Measurements from ENCODE around the gene MTX2.

MTX2 gene

GRCh38 chr2:176260689-176261088 lies 8.6 kb upstream of the MTX2 start:
- no peak overlapping the region for H3K4me3 ChIP-seq (ENCODE audit: low read length)
- no peaks in the 10 kb centered on the region for H3K27me3 ChIP-seq (ENCODE audit: control insufficient read depth, insufficient read depth, low read length)
- no peaks in the 10 kb centered on the region for H3K9me3 ChIP-seq (ENCODE audit: control insufficient read depth, insufficient read depth, low read length)
- H3K27ac ChIP-seq (ENCODE audit: low read length), result no peak overlapping the region
- H3K36me3 ChIP-seq (ENCODE audit: control insufficient read depth, insufficient read depth, low read length), result no peaks in the 10 kb centered on the region
- WGBS (ENCODE audit: insufficient coverage, insufficient read length), result no CpG with 5 or more reads among the region's 1 CpG
- DNase-seq (ENCODE audit: low read depth, low spot score), result no peak
- H3K4me1 ChIP-seq (ENCODE audit: control insufficient read depth, insufficient read depth, low read length), result no peaks in the 10 kb centered on the region

DNA sequence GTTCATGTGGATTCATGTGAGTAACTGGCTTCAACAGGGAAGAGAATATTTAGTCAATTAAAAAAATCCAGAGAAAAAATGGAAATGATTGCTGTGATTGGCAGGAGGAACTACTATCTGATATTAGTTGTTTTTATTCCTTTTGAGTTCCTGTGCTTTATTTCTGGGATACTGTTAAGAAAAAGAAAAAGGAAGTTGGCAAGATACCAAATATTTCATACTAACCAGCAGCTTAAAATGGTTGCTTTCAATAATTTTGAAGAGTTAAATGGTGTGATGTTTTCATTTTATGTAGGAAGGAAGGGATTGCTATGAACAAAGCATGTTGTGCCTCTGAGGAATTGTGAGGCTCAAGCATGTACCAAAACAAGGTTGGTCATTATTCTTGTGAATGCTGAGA lies 8.1 kb upstream of the MTX2 start:
- H3K27ac ChIP-seq (ENCODE audit: low read length), result no peak overlapping the region
- DNase-seq (ENCODE audit: low read depth, low spot score), result no peak
- H3K27me3 ChIP-seq (ENCODE audit: control insufficient read depth, insufficient read depth, low read length), result no peaks in the 10 kb centered on the region
- H3K4me3 ChIP-seq (ENCODE audit: low read length), result no peak overlapping the region
- H3K36me3 ChIP-seq (ENCODE audit: control insufficient read depth, insufficient read depth, low read length), result no peaks in the 10 kb centered on the region
- H3K9me3 ChIP-seq (ENCODE audit: control insufficient read depth, insufficient read depth, low read length), result no peaks in the 10 kb centered on the region
- H3K4me1 ChIP-seq (ENCODE audit: control insufficient read depth, insufficient read depth, low read length), result no peaks in the 10 kb centered on the region

- no peaks in the 10 kb centered on the region for H3K27me3 ChIP-seq (ENCODE audit: control insufficient read depth, insufficient read depth, low read length)
- no CpG with 5 or more reads among the region's 10 CpGs for WGBS (ENCODE audit: insufficient coverage, insufficient read length)
- H3K36me3 ChIP-seq (ENCODE audit: control insufficient read depth, insufficient read depth, low read length), result no peaks in the 10 kb centered on the region
- H3K4me3 ChIP-seq (ENCODE audit: low read length), result peak overlapping the region; percentile 93; the same call in 1 of the 2 replicates
- H3K9me3 ChIP-seq (ENCODE audit: control insufficient read depth, insufficient read depth, low read length), result no peaks in the 10 kb centered on the region
- H3K27ac ChIP-seq (ENCODE audit: low read length), result no peak overlapping the region
- DNase-seq (ENCODE audit: low read depth, low spot score), result no peak
- H3K4me1 ChIP-seq (ENCODE audit: control insufficient read depth, insufficient read depth, low read length), result no peaks in the 10 kb centered on the region
Observed at GRCh38 chr2:176268976-176269318, 295 bp upstream of the MTX2 start.

DNA sequence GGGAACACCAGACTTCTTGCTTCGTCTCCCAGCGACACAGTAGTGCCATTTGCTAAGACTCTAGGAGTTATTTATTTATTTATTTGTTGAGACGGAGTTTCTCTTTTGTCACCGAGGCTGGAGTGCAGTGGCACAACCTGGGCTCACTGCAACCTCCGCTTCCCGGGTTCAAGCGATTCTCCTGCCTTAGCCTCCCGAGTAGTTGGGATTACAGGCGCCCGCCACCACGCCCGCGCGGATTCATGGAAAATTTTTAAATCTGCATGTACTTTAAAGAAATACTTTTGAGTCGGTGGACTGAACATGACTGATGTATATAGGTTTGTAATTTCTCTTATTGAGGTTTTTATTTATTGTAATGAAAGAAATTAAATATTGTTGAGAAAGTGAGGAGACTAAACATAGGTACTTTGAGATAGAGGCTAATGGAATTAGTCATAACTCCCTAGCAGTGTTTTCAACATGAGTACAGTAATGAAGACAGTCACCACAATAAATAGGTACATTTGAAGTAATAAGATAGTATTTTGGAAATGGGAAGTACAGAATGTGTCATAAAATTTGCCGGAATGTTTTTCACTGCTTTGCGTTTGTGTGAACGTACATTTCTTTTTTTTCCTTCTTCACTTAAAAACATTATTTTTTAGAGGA lies 983 bp downstream of the MTX2 start:
- DNase-seq (ENCODE audit: low read depth, low spot score), result no peak
- Histone ChIP-seq H3K4me1 (ENCODE audit: control insufficient read depth, insufficient read depth, low read length) (no peaks in the 10 kb centered on the region), H3K9me3 (ENCODE audit: control insufficient read depth, insufficient read depth, low read length) (no peaks in the 10 kb centered on the region), H3K27me3 (ENCODE audit: control insufficient read depth, insufficient read depth, low read length) (no peaks in the 10 kb centered on the region), H3K36me3 (ENCODE audit: control insufficient read depth, insufficient read depth, low read length) (no peaks in the 10 kb centered on the region), H3K4me3 (ENCODE audit: low read length) (peak overlapping the region; percentile 93; the same call in 1 of the 2 replicates), H3K27ac (ENCODE audit: low read length) (no peak overlapping the region)
- WGBS (ENCODE audit: insufficient coverage, insufficient read length), result 100% methylated on average over 1 of the region's 18 CpGs

DNA sequence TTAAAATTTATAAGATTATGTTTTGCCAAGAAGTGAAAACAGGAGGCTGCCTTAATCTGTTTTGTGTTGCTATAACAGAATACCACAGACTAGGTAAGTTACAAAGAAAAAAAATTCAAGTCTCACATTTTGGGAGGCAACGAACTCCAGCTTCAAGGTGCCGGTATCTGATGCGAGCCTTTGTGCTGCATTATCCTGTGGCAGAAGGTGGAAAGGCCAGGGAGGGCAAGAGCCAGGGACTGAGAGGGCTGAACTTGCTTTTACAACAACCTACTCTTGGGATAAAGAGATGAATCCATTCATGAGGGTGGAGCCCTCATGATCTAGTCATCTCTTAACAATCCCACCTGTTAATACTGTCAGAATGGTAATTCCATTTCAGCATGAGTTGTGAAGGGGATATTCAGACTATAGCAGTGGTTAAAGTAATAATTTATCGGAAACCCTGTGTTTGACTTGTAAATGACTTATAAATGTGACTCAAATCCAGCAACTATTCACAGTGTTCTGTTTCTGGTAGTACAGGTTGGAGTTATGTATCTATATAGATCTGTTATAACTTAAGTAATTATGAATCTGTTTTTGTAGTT lies 3.7 kb downstream of the MTX2 start:
- Histone ChIP-seq H3K4me3 (ENCODE audit: low read length) (no peak overlapping the region), H3K27me3 (ENCODE audit: control insufficient read depth, insufficient read depth, low read length) (no peaks in the 10 kb centered on the region), H3K36me3 (ENCODE audit: control insufficient read depth, insufficient read depth, low read length) (no peaks in the 10 kb centered on the region), H3K27ac (ENCODE audit: low read length) (no peak overlapping the region), H3K9me3 (ENCODE audit: control insufficient read depth, insufficient read depth, low read length) (no peaks in the 10 kb centered on the region), H3K4me1 (ENCODE audit: control insufficient read depth, insufficient read depth, low read length) (no peaks in the 10 kb centered on the region)
- no peak for DNase-seq (ENCODE audit: low read depth, low spot score)
- no CpG with 5 or more reads among the region's 4 CpGs for WGBS (ENCODE audit: insufficient coverage, insufficient read length)

DNA sequence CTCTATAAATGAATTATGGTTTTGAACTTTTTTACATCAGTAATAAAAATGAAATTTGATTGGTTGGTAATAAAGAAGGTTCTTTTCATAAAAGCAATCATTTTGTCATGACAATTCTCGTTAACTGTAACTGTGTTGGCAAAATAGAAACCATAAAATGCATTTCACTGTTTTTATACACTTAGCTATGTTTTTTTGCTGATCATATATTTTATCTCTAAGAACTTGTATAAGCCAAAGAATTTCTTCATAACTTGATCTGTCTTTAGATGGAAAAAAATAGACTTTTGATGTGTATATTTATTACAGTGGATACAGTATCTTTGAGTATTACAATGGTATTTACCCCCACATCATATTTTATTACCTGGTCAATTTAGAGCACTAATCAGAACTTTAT lies 9.7 kb downstream of the MTX2 start:
- no peak overlapping the region for H3K27ac ChIP-seq (ENCODE audit: low read length)
- H3K4me3 ChIP-seq (ENCODE audit: low read length), result no peak overlapping the region
- H3K9me3 ChIP-seq (ENCODE audit: control insufficient read depth, insufficient read depth, low read length), result no peaks in the 10 kb centered on the region
- H3K36me3 ChIP-seq (ENCODE audit: control insufficient read depth, insufficient read depth, low read length), result no peaks in the 10 kb centered on the region
- no CpG with 5 or more reads among the region's 1 CpG for WGBS (ENCODE audit: insufficient coverage, insufficient read length)
- no peaks in the 10 kb centered on the region for H3K4me1 ChIP-seq (ENCODE audit: control insufficient read depth, insufficient read depth, low read length)
- H3K27me3 ChIP-seq (ENCODE audit: control insufficient read depth, insufficient read depth, low read length), result no peaks in the 10 kb centered on the region
- DNase-seq (ENCODE audit: low read depth, low spot score), result no peak

DNA sequence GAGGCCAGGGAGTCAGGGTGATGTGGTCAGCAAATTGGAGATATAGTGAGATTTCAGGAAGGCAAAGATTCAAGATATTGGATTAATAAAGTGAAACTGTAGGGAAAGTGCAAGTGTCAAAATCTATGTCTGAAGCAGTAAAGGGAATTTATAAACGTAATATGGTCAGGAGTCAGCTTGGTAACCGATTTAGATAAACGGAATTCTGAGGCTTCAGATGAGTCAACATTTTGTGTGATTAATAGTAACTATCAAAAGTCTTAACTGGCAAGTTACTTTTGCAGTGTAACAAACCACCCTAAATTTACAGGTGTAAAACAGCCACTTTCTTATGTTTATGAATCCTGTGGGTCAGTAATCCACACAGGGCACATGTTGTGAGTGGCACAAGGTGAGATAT lies 10.9 kb downstream of the MTX2 start:
- no peaks in the 10 kb centered on the region for H3K9me3 ChIP-seq (ENCODE audit: control insufficient read depth, insufficient read depth, low read length)
- no peak for DNase-seq (ENCODE audit: low read depth, low spot score)
- no peaks in the 10 kb centered on the region for H3K4me1 ChIP-seq (ENCODE audit: control insufficient read depth, insufficient read depth, low read length)
- H3K4me3 ChIP-seq (ENCODE audit: low read length), result no peak overlapping the region
- no peak overlapping the region for H3K27ac ChIP-seq (ENCODE audit: low read length)
- no peaks in the 10 kb centered on the region for H3K36me3 ChIP-seq (ENCODE audit: control insufficient read depth, insufficient read depth, low read length)
- WGBS (ENCODE audit: insufficient coverage, insufficient read length), result 100% methylated on average over 1 of the region's 3 CpGs
- H3K27me3 ChIP-seq (ENCODE audit: control insufficient read depth, insufficient read depth, low read length), result no peaks in the 10 kb centered on the region

- H3K27me3 ChIP-seq (ENCODE audit: control insufficient read depth, insufficient read depth, low read length), result no peaks in the 10 kb centered on the region
- no peaks in the 10 kb centered on the region for H3K9me3 ChIP-seq (ENCODE audit: control insufficient read depth, insufficient read depth, low read length)
- WGBS (ENCODE audit: insufficient coverage, insufficient read length), result no CpG with 5 or more reads among the region's 3 CpGs
- H3K36me3 ChIP-seq (ENCODE audit: control insufficient read depth, insufficient read depth, low read length), result no peaks in the 10 kb centered on the region
- H3K27ac ChIP-seq (ENCODE audit: low read length), result no peak overlapping the region
- no peaks in the 10 kb centered on the region for H3K4me1 ChIP-seq (ENCODE audit: control insufficient read depth, insufficient read depth, low read length)
- no peak overlapping the region for H3K4me3 ChIP-seq (ENCODE audit: low read length)
- no peak for DNase-seq (ENCODE audit: low read depth, low spot score)
Observed at GRCh38 chr2:176280867-176281658, 11.8 kb downstream of the MTX2 start.

DNA sequence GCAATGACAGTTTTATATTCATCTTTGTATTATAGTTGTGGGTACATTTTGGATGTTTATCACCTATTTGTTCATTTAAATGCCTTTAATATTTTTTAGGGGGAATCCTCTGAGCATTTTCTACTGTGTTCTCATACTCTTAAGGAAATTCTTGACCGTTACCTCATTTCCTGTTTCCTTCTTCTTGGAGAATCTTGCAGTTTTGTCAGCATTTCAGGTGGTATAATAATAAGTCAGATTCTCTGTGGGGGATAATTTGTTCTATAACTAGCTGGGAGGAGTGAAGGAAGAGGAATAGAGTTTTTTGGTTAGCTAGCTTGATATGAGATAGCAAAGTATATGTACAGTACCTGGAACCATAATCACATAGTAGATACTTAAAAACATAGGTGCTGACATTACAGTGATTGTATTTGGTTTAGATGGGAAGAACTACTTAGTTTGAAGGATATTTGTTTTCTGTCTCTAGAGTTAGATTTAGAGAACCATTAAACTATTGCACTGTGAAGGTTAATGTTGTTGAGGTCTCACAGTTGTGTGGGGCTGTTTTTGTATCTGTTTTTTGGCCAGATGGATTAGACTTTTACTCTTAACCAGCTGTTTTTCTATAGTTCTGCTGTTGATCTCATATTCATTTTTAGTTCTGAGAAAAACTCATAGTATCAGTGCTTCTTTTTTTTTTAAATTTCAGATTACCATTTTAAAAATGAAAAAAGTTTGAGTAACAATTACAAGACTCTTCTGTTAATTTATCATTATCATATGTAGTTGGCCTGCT lies 14.2 kb downstream of the MTX2 start:
- DNase-seq (ENCODE audit: low read depth, low spot score), result no peak
- Histone ChIP-seq H3K27ac (ENCODE audit: low read length) (no peak overlapping the region), H3K9me3 (ENCODE audit: control insufficient read depth, insufficient read depth, low read length) (no peaks in the 10 kb centered on the region), H3K27me3 (ENCODE audit: control insufficient read depth, insufficient read depth, low read length) (no peaks in the 10 kb centered on the region), H3K36me3 (ENCODE audit: control insufficient read depth, insufficient read depth, low read length) (no peaks in the 10 kb centered on the region), H3K4me1 (ENCODE audit: control insufficient read depth, insufficient read depth, low read length) (no peaks in the 10 kb centered on the region), H3K4me3 (ENCODE audit: low read length) (no peak overlapping the region)
- WGBS (ENCODE audit: insufficient coverage, insufficient read length), result no CpG with 5 or more reads among the region's 1 CpG

DNA sequence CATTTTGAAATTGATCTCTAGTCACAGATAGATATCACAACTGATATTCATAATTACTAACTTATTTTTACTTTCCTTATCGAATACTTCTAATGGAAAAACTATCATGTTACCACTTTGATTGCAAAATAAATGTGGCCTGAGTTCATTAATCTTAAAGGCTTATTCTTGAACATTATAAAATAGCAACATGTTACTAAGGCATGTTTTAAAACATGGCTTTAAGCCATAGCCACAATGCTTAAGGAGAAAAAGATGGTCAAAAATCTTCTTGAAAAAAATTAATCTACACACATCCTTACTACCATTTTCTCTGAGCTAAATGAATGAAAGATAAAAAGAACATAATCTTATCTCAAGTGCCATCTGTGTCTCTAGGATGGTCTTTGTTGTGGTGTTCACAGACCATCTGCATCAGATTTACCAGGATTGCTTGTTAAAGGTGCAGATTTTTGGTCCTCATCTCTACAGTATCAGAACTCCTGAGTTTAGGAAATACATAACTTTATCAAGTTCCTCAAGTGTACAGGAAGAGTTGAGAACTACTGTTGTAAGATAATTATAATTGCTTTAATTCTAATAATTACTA lies 15.3 kb downstream of the MTX2 start:
- Histone ChIP-seq H3K4me1 (ENCODE audit: control insufficient read depth, insufficient read depth, low read length) (no peaks in the 10 kb centered on the region), H3K4me3 (ENCODE audit: low read length) (no peak overlapping the region), H3K36me3 (ENCODE audit: control insufficient read depth, insufficient read depth, low read length) (no peaks in the 10 kb centered on the region), H3K9me3 (ENCODE audit: control insufficient read depth, insufficient read depth, low read length) (no peaks in the 10 kb centered on the region), H3K27ac (ENCODE audit: low read length) (no peak overlapping the region), H3K27me3 (ENCODE audit: control insufficient read depth, insufficient read depth, low read length) (no peaks in the 10 kb centered on the region)
- DNase-seq (ENCODE audit: low read depth, low spot score), result no peak
- WGBS (ENCODE audit: insufficient coverage, insufficient read length), result 92% methylated on average over 1 of the region's 1 CpG

All from iPS DF 6.9 (cell line).